GM10266 (cell line): Measurements from ENCODE around the gene GPR39.

Experiments
- DNase-seq: peaks from one replicate; pipeline ENCODE4 v3.0.0; 2012; ENCODE audit errors: extremely low spot score
- CTCF ChIP-seq: IDR thresholded peaks from 2 replicates; pipeline ENCODE4 v1.5.1; 2012; ENCODE audit warnings: mild to moderate bottlenecking, low read depth; ENCODE audit not compliant: control insufficient read depth, insufficient read depth; ENCODE audit errors: missing control alignments

Gene GPR39

GRCh38 chr2:132544006-132544630, 127.5 kb downstream of the GPR39 start:
- TF ChIP-seq CTCF = no peak
- DNase-seq = no peak

- DNase-seq = peak; percentile 39
- peak; percentile 78 for TF ChIP-seq CTCF
These were observed 130.6 kb downstream of the GPR39 start for GRCh38 chr2:132547090-132547687.

GRCh38 chr2:132549935-132550670, 133.5 kb downstream of the GPR39 start:
- DNase-seq = no peak
- no peak for TF ChIP-seq CTCF

- TF ChIP-seq CTCF = no peak
- DNase-seq = no peak
These were observed 134.3 kb downstream of the GPR39 start for GRCh38 chr2:132550946-132551345.

- no peak for DNase-seq
- TF ChIP-seq CTCF = no peak
These were observed 141.1 kb downstream of the GPR39 start for GRCh38 chr2:132557694-132558093.

- no peak for DNase-seq
- TF ChIP-seq CTCF = no peak
These were observed 142.7 kb downstream of the GPR39 start for GRCh38 chr2:132559326-132559725.

- DNase-seq = no peak
- no peak for TF ChIP-seq CTCF
These were observed 143.3 kb downstream of the GPR39 start for GRCh38 chr2:132559921-132560320.
